Measurements from ENCODE around the gene BYSL. TPM values are rescaled to one million over a fixed set of nuclear protein-coding genes. Genes with fewer than 3 reads are reported as not detected.

BYSL gene
- polyA plus RNA-seq, 2 donors: 6.0 to 14.2 TPM

GRCh38 chr6:41909727-41910126, 11.6 kb upstream of the BYSL start:
- 98 to 100% methylated on average over 1 of the region's 1 CpG for WGBS, 2 donors
- Histone ChIP-seq H3K36me3 (ENCODE audit: control insufficient read depth in 2 of 2, insufficient read depth in 2 of 2, low read length in 1 of 2) (peaks cover 12 to 17% of the 10 kb centered on the region in 2 donors), H3K27ac (ENCODE audit: low read depth in 2 of 2, low read length in 1 of 2) (no peak overlapping the region), H3K27me3 (ENCODE audit: control insufficient read depth in 1 of 2, insufficient read depth in 2 of 2, low read length in 2 of 2) (no peaks in the 10 kb centered on the region), H3K9me3 (ENCODE audit: control insufficient read depth in 2 of 2, insufficient read depth in 1 of 2, low read depth in 1 of 2, low read length in 1 of 2) (no peaks in the 10 kb centered on the region), H3K4me1 (ENCODE audit: control insufficient read depth in 2 of 2, insufficient read depth in 2 of 2, low read length in 1 of 2) (no peaks in the 10 kb centered on the region), H3K4me3 (ENCODE audit: low read depth in 1 of 2, low read length in 2 of 2) (no peak overlapping the region)

- no peak overlapping the region for H3K27ac ChIP-seq (ENCODE audit: low read depth in 2 of 2, low read length in 1 of 2)
- 77 to 91% methylated on average over 2 of the region's 2 CpGs for WGBS, 2 donors
- no peaks in the 10 kb centered on the region for H3K27me3 ChIP-seq (ENCODE audit: control insufficient read depth in 1 of 2, insufficient read depth in 2 of 2, low read length in 2 of 2)
- no peak overlapping the region for H3K4me3 ChIP-seq (ENCODE audit: low read depth in 1 of 2, low read length in 2 of 2)
- H3K36me3 ChIP-seq (ENCODE audit: control insufficient read depth in 2 of 2, insufficient read depth in 2 of 2, low read length in 1 of 2): peaks cover 2 to 8% of the 10 kb centered on the region in 2 donors
- no peaks in the 10 kb centered on the region for H3K4me1 ChIP-seq (ENCODE audit: control insufficient read depth in 2 of 2, insufficient read depth in 2 of 2, low read length in 1 of 2)
- no peaks in the 10 kb centered on the region for H3K9me3 ChIP-seq (ENCODE audit: control insufficient read depth in 2 of 2, insufficient read depth in 1 of 2, low read depth in 1 of 2, low read length in 1 of 2)
Observed at GRCh38 chr6:41914343-41914742, 7.0 kb upstream of the BYSL start.

GRCh38 chr6:41914869-41915530, 6.3 kb upstream of the BYSL start:
- no peaks in the 10 kb centered on the region for H3K4me1 ChIP-seq (ENCODE audit: control insufficient read depth in 2 of 2, insufficient read depth in 2 of 2, low read length in 1 of 2)
- H3K4me3 ChIP-seq (ENCODE audit: low read depth in 1 of 2, low read length in 2 of 2): no peak overlapping the region
- WGBS, 2 donors: 93 to 97% methylated on average over 4 of the region's 4 CpGs
- no peak overlapping the region for H3K27ac ChIP-seq (ENCODE audit: low read depth in 2 of 2, low read length in 1 of 2)
- no peaks in the 10 kb centered on the region for H3K9me3 ChIP-seq (ENCODE audit: control insufficient read depth in 2 of 2, insufficient read depth in 1 of 2, low read depth in 1 of 2, low read length in 1 of 2)
- peaks cover 2 to 8% of the 10 kb centered on the region in 2 donors for H3K36me3 ChIP-seq (ENCODE audit: control insufficient read depth in 2 of 2, insufficient read depth in 2 of 2, low read length in 1 of 2)
- no peaks in the 10 kb centered on the region for H3K27me3 ChIP-seq (ENCODE audit: control insufficient read depth in 1 of 2, insufficient read depth in 2 of 2, low read length in 2 of 2)

- 30 to 44% methylated on average over 4 of the region's 4 CpGs for WGBS, 2 donors
- Histone ChIP-seq H3K4me1 (ENCODE audit: control insufficient read depth in 2 of 2, insufficient read depth in 2 of 2, low read length in 1 of 2) (peaks cover 0 to 2% of the 10 kb centered on the region in 2 donors), H3K9me3 (ENCODE audit: control insufficient read depth in 2 of 2, insufficient read depth in 1 of 2, low read depth in 1 of 2, low read length in 1 of 2) (no peaks in the 10 kb centered on the region), H3K27ac (ENCODE audit: low read depth in 2 of 2, low read length in 1 of 2) (peak overlapping the region in 1 of 2 donors; percentile 73), H3K4me3 (ENCODE audit: low read depth in 1 of 2, low read length in 2 of 2) (no peak overlapping the region), H3K36me3 (ENCODE audit: control insufficient read depth in 2 of 2, insufficient read depth in 2 of 2, low read length in 1 of 2) (peaks cover 2 to 6% of the 10 kb centered on the region in 2 donors), H3K27me3 (ENCODE audit: control insufficient read depth in 1 of 2, insufficient read depth in 2 of 2, low read length in 2 of 2) (no peaks in the 10 kb centered on the region)
Observed at GRCh38 chr6:41917528-41917927, 3.8 kb upstream of the BYSL start.

- Histone ChIP-seq H3K27me3 (ENCODE audit: control insufficient read depth in 1 of 2, insufficient read depth in 2 of 2, low read length in 2 of 2) (no peaks in the 10 kb centered on the region), H3K9me3 (ENCODE audit: control insufficient read depth in 2 of 2, insufficient read depth in 1 of 2, low read depth in 1 of 2, low read length in 1 of 2) (no peaks in the 10 kb centered on the region), H3K27ac (ENCODE audit: low read depth in 2 of 2, low read length in 1 of 2) (peak overlapping the region; percentile 94 to 99), H3K4me1 (ENCODE audit: control insufficient read depth in 2 of 2, insufficient read depth in 2 of 2, low read length in 1 of 2) (peaks cover 0 to 6% of the 10 kb centered on the region in 2 donors), H3K4me3 (ENCODE audit: low read depth in 1 of 2, low read length in 2 of 2) (peak overlapping the region; percentile 81 to 98), H3K36me3 (ENCODE audit: control insufficient read depth in 2 of 2, insufficient read depth in 2 of 2, low read length in 1 of 2) (peaks cover under 1 to 1% of the 10 kb centered on the region in 2 donors)
- WGBS, 2 donors: 0% methylated on average over 20 of the region's 20 CpGs
Observed at GRCh38 chr6:41921712-41921998, 356 bp downstream of the BYSL start.

GRCh38 chr6:41922154-41922553, 855 bp downstream of the BYSL start:
- peaks cover 0 to 6% of the 10 kb centered on the region in 2 donors for H3K4me1 ChIP-seq (ENCODE audit: control insufficient read depth in 2 of 2, insufficient read depth in 2 of 2, low read length in 1 of 2)
- 2 to 4% methylated on average over 7 of the region's 7 CpGs for WGBS, 2 donors

GRCh38 chr6:41927253-41927652, 6.0 kb downstream of the BYSL start:
- Histone ChIP-seq H3K36me3 (ENCODE audit: control insufficient read depth in 2 of 2, insufficient read depth in 2 of 2, low read length in 1 of 2) (peaks cover 16 to 22% of the 10 kb centered on the region in 2 donors), H3K9me3 (ENCODE audit: control insufficient read depth in 2 of 2, insufficient read depth in 1 of 2, low read depth in 1 of 2, low read length in 1 of 2) (no peaks in the 10 kb centered on the region)
- WGBS, 2 donors: 89 to 91% methylated on average over 6 of the region's 6 CpGs

More at GRCh38 chr6:41922154-41922553, 855 bp downstream of the BYSL start:
- H3K9me3 ChIP-seq (ENCODE audit: control insufficient read depth in 2 of 2, insufficient read depth in 1 of 2, low read depth in 1 of 2, low read length in 1 of 2): no peaks in the 10 kb centered on the region
- peaks cover 0 to under 1% of the 10 kb centered on the region in 2 donors for H3K36me3 ChIP-seq (ENCODE audit: control insufficient read depth in 2 of 2, insufficient read depth in 2 of 2, low read length in 1 of 2)
- H3K27ac ChIP-seq (ENCODE audit: low read depth in 2 of 2, low read length in 1 of 2): peak overlapping the region in 1 of 2 donors; percentile 14
- H3K27me3 ChIP-seq (ENCODE audit: control insufficient read depth in 1 of 2, insufficient read depth in 2 of 2, low read length in 2 of 2): no peaks in the 10 kb centered on the region
- peak overlapping the region; percentile 81 to 98 for H3K4me3 ChIP-seq (ENCODE audit: low read depth in 1 of 2, low read length in 2 of 2)

GRCh38 chr6:41929924-41930323, 8.6 kb downstream of the BYSL start:
- Histone ChIP-seq H3K4me1 (ENCODE audit: control insufficient read depth in 2 of 2, insufficient read depth in 2 of 2, low read length in 1 of 2) (no peaks in the 10 kb centered on the region), H3K36me3 (ENCODE audit: control insufficient read depth in 2 of 2, insufficient read depth in 2 of 2, low read length in 1 of 2) (peaks cover 26 to 32% of the 10 kb centered on the region in 2 donors), H3K27ac (ENCODE audit: low read depth in 2 of 2, low read length in 1 of 2) (no peak overlapping the region), H3K9me3 (ENCODE audit: control insufficient read depth in 2 of 2, insufficient read depth in 1 of 2, low read depth in 1 of 2, low read length in 1 of 2) (no peaks in the 10 kb centered on the region), H3K27me3 (ENCODE audit: control insufficient read depth in 1 of 2, insufficient read depth in 2 of 2, low read length in 2 of 2) (no peaks in the 10 kb centered on the region), H3K4me3 (ENCODE audit: low read depth in 1 of 2, low read length in 2 of 2) (no peak overlapping the region)
- WGBS, 2 donors: 85 to 88% methylated on average over 6 of the region's 6 CpGs

More at GRCh38 chr6:41927253-41927652, 6.0 kb downstream of the BYSL start:
- H3K4me1 ChIP-seq (ENCODE audit: control insufficient read depth in 2 of 2, insufficient read depth in 2 of 2, low read length in 1 of 2): peaks cover 0 to 5% of the 10 kb centered on the region in 2 donors
- no peaks in the 10 kb centered on the region for H3K27me3 ChIP-seq (ENCODE audit: control insufficient read depth in 1 of 2, insufficient read depth in 2 of 2, low read length in 2 of 2)
- no peak overlapping the region for H3K4me3 ChIP-seq (ENCODE audit: low read depth in 1 of 2, low read length in 2 of 2)
- H3K27ac ChIP-seq (ENCODE audit: low read depth in 2 of 2, low read length in 1 of 2): no peak overlapping the region

- Histone ChIP-seq H3K4me1 (ENCODE audit: control insufficient read depth in 2 of 2, insufficient read depth in 2 of 2, low read length in 1 of 2) (no peaks in the 10 kb centered on the region), H3K4me3 (ENCODE audit: low read depth in 1 of 2, low read length in 2 of 2) (no peak overlapping the region), H3K9me3 (ENCODE audit: control insufficient read depth in 2 of 2, insufficient read depth in 1 of 2, low read depth in 1 of 2, low read length in 1 of 2) (no peaks in the 10 kb centered on the region), H3K27ac (ENCODE audit: low read depth in 2 of 2, low read length in 1 of 2) (no peak overlapping the region), H3K36me3 (ENCODE audit: control insufficient read depth in 2 of 2, insufficient read depth in 2 of 2, low read length in 1 of 2) (peaks cover 32 to 40% of the 10 kb centered on the region in 2 donors), H3K27me3 (ENCODE audit: control insufficient read depth in 1 of 2, insufficient read depth in 2 of 2, low read length in 2 of 2) (no peaks in the 10 kb centered on the region)
- 57 to 61% methylated on average over 2 of the region's 2 CpGs for WGBS, 2 donors
Observed at GRCh38 chr6:41931792-41932191, 10.5 kb downstream of the BYSL start.

- H3K9me3 ChIP-seq (ENCODE audit: control insufficient read depth in 2 of 2, insufficient read depth in 1 of 2, low read depth in 1 of 2, low read length in 1 of 2): no peaks in the 10 kb centered on the region
- WGBS, 2 donors: 89 to 91% methylated on average over 15 of the region's 15 CpGs
Observed at GRCh38 chr6:41932378-41932777, 11.1 kb downstream of the BYSL start.

More at GRCh38 chr6:41932378-41932777, 11.1 kb downstream of the BYSL start:
- H3K27ac ChIP-seq (ENCODE audit: low read depth in 2 of 2, low read length in 1 of 2): no peak overlapping the region
- no peaks in the 10 kb centered on the region for H3K27me3 ChIP-seq (ENCODE audit: control insufficient read depth in 1 of 2, insufficient read depth in 2 of 2, low read length in 2 of 2)
- peaks cover 32 to 38% of the 10 kb centered on the region in 2 donors for H3K36me3 ChIP-seq (ENCODE audit: control insufficient read depth in 2 of 2, insufficient read depth in 2 of 2, low read length in 1 of 2)
- no peaks in the 10 kb centered on the region for H3K4me1 ChIP-seq (ENCODE audit: control insufficient read depth in 2 of 2, insufficient read depth in 2 of 2, low read length in 1 of 2)
- H3K4me3 ChIP-seq (ENCODE audit: low read depth in 1 of 2, low read length in 2 of 2): no peak overlapping the region

All from esophagus (tissue), 2 donors.